A549 (cell line): Measurements from ENCODE around the gene ANKRD2.

Experiments
- ATOH8 ChIP-seq: fragments of 250-450 bp; sonication (Bioruptor Pico); IDR thresholded peaks from 2 replicates; pipeline ENCODE4 v1.5.0; 2020; ENCODE audit warnings: low read depth, mild to moderate bottlenecking, moderate library complexity
- CBX2 ChIP-seq: fragments of 200-600 bp; sonication (generic); IDR thresholded peaks from 2 replicates; pipeline ENCODE4 v1.6.1; 2016; ENCODE audit warnings: low read depth, mild to moderate bottlenecking, borderline replicate concordance
- CTCF ChIP-seq: fragments of >200 bp; sonication (Bioruptor Twin); formaldehyde crosslinking; IDR thresholded peaks from 3 replicates; pipeline ENCODE4 v1.5.1; 2016
- E2F6 ChIP-seq: IDR thresholded peaks from 2 replicates; pipeline ENCODE4 v1.6.1; 2012; ENCODE audit warnings: low read depth, borderline replicate concordance
- EHMT2 ChIP-seq: fragments of 200-600 bp; sonication (generic); IDR thresholded peaks from 2 replicates; pipeline ENCODE4 v1.6.1; 2016; ENCODE audit warnings: antibody characterized with exemption, low read depth, mild to moderate bottlenecking, moderate library complexity
- EP300 ChIP-seq, 2 experiments: fragments of >200 bp; sonication (Bioruptor Twin); formaldehyde crosslinking; IDR thresholded peaks; 2 replicates in 1 of 2; 3 replicates in 1 of 2; pipeline ENCODE4 v1.6.1; 2016 to 2017
- MYC ChIP-seq: IDR thresholded peaks from 2 replicates; pipeline ENCODE4 v1.6.1; 2012; ENCODE audit warnings: mild to moderate bottlenecking, inconsistent platforms, low read length, improper control_type of control experiment, borderline replicate concordance
- POLR2A ChIP-seq: IDR thresholded peaks from 2 replicates; pipeline ENCODE4 v1.6.1; 2012; ENCODE audit warnings: mild to moderate bottlenecking, low read length
- RAD21 ChIP-seq, 2 experiments: fragments of >200 bp in 1 of 2; sonication (Bioruptor Twin) in 1 of 2; formaldehyde crosslinking in 1 of 2; IDR thresholded peaks in 1 of 2; conservative IDR thresholded peaks in 1 of 2; 2 replicates in 1 of 2; 3 replicates in 1 of 2; pipeline ENCODE4 v1.6.1; 2012 to 2018; ENCODE audit warnings: inconsistent platforms in 1 of 2
- TP53 ChIP-seq: fragments of 250-450 bp; sonication (Bioruptor Pico); IDR thresholded peaks from 2 replicates; pipeline ENCODE4 v1.5.0; 2021; ENCODE audit warnings: mild to moderate bottlenecking, moderate library complexity

GRCh38 chr10:97534746-97535367, 37.7 kb upstream of the ANKRD2 start:
- TF ChIP-seq MYC, result no peak
- TF ChIP-seq CTCF, result peak; percentile 59
- no peak for TF ChIP-seq ATOH8 (CRISPR knock-in tag)
- no peak for TF ChIP-seq E2F6
- no peak for TF ChIP-seq EP300 (IDR thresholded peaks at IDR 0.05)
- TF ChIP-seq POLR2A, result no peak
- peak; percentile 52 to 74 for TF ChIP-seq RAD21 (conservative IDR thresholded peaks at IDR 0.05 in 1 of 2, IDR thresholded peaks at IDR 0.05 in 1 of 2)
- no peak for TF ChIP-seq TP53
- no peak for TF ChIP-seq CBX2
- TF ChIP-seq EHMT2, result no peak
